Right atrium auricular region (tissue), 2 donors: Measurements from ENCODE around the gene RGSL1. TPM values are rescaled to one million over a fixed set of nuclear protein-coding genes. Genes with fewer than 3 reads are reported as not detected.

Experiments
- DNase-seq: peaks from one replicate; pipeline ENCODE4 v3.0.0-alpha.2; 2019; ENCODE audit warnings: low spot score
- H3K27ac ChIP-seq, 2 donors: fragments of 200-600 bp; sonication (generic); 1 replicate in 1 of 2; 2 replicates in 1 of 2; pipeline ENCODE4 v1.5.1; 2016 to 2019
- H3K27me3 ChIP-seq, 2 donors: fragments of 200-600 bp; sonication (generic); one replicate each; pipeline versions ENCODE4 v1.5.1 to v1.6.0; 2017 to 2019
- H3K36me3 ChIP-seq: fragments of 200-600 bp; sonication (generic); one replicate; pipeline ENCODE4 v1.5.1; 2016
- H3K4me1 ChIP-seq, 2 donors: fragments of 200-600 bp; sonication (generic); one replicate each; pipeline versions ENCODE4 v1.5.1 to v1.6.0; 2017 to 2019
- H3K4me3 ChIP-seq, 2 donors: fragments of 200-600 bp; sonication (generic); 1 replicate in 1 of 2; 2 replicates in 1 of 2; pipeline ENCODE4 v1.5.1; 2017 to 2019; ENCODE audit warnings: mild to moderate bottlenecking in 1 of 2, moderate library complexity in 1 of 2
- H3K9me3 ChIP-seq, 2 donors: fragments of 200-600 bp; sonication (generic); one replicate each; pipeline ENCODE4 v1.5.1; 2019
- total RNA-seq, 2 donors: library from RNA; depleted of rRNA; stranded (reverse); fragments of >200 nt; gene quantifications; one replicate each; pipeline ENCODE4 v1.1.0, GENCODE V29; 2016
- TF ChIP-seq, protein P1 (sequence below), 2 donors: fragments of 200-600 bp; sonication (generic); IDR thresholded peaks; one replicate each; pipeline ENCODE4 v1.5.1; 2019; ENCODE audit warnings: antibody characterized with exemption in 2 of 2

The RGSL1 gene
- total RNA-seq, 2 donors from 2014 or later: not detected

DNA sequence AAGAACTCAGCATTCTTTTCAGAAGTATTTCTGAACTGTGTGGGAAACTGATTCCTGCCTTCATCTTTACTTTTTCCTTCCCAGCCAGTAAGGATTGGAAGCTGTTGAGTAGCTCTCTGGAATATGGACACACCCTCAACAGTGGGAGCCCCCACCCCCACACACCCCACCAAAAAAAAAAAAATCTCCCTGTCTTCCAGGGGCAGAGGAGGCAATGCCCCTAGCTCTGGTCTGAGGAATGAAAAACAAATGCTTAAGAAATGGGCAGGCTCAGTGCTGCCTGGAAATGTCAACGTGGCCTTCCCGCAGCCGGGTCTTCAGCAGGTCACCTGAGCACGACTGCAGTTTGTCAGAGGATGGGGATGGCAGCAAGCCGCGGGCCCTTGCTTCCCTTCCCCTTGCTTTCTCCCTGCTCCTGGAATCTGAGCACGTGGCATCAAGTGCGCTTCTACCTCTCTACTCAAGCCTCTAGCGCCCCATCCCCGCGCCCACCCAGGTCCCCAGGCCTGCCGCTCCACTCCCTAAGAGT, 153.8 kb downstream of the RGSL1 start:
- DNase-seq: no peak
- peak overlapping the region; percentile 42 to 58 for H3K4me3 ChIP-seq
- TF ChIP-seq, protein P1, sequence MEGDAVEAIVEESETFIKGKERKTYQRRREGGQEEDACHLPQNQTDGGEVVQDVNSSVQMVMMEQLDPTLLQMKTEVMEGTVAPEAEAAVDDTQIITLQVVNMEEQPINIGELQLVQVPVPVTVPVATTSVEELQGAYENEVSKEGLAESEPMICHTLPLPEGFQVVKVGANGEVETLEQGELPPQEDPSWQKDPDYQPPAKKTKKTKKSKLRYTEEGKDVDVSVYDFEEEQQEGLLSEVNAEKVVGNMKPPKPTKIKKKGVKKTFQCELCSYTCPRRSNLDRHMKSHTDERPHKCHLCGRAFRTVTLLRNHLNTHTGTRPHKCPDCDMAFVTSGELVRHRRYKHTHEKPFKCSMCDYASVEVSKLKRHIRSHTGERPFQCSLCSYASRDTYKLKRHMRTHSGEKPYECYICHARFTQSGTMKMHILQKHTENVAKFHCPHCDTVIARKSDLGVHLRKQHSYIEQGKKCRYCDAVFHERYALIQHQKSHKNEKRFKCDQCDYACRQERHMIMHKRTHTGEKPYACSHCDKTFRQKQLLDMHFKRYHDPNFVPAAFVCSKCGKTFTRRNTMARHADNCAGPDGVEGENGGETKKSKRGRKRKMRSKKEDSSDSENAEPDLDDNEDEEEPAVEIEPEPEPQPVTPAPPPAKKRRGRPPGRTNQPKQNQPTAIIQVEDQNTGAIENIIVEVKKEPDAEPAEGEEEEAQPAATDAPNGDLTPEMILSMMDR (IDR thresholded peaks at IDR 0.05): no peak
- H3K27me3 ChIP-seq: no peaks in the 10 kb centered on the region
- H3K27ac ChIP-seq: peak overlapping the region in 1 of 2 donors; percentile 65
- peaks cover 0 to 21% of the 10 kb centered on the region in 2 donors for H3K4me1 ChIP-seq
- no peaks in the 10 kb centered on the region for H3K9me3 ChIP-seq
- no peaks in the 10 kb centered on the region for H3K36me3 ChIP-seq

DNA sequence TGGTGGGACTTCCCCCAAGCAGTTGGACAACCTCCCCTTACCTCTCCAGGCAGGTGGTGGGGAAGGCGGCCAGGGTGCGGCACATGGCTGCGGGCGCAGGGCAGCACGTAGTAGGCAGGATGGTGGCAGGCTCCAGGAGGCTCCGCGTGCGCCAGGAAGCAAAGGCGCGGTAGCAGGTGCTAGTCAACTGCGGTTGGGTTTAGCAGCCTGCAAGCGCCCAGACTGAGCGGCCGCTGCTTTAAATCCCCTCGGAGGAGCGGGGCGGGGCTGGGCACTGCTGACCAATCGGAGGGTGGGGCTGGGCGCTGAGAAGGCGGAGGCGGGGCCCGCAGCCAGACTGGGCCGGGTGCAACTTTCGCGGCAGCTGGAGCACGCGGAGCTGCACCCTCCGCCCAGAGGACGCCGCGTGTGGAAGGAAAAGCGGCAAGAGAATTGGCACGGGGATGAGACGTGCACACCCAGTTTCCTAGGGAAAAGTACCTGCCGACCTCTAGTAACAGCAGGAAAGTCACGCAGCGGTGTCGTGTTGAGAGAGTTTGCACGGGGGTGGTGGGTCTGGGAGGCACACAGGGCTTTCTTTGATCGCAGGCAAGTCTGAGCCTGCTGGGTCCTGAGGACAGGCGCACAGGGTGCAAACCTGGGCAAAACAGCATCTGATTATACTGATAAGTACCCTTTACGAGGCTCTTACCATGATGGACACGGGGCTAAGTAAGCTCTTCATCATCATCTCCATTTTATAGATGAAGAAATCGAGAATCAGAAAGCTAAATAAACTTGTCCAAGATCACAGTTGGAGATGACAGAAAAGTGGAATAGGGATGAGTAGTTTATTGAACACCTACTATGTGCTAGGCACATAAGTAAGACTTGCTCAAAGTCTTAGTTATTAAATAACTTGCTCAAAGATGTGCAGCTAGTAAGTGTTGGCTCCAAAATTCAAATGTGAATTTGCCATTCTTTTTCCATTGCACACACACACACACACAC, 154.5 kb downstream of the RGSL1 start, which contains the start of gene RGS16:
Gene RGS16, minus strand, starts transcription at position 215 of the 990 bp plus-strand sequence. Its CDS starts 130 bp downstream, at position 85.
- DNase-seq: peak; percentile 93
- TF ChIP-seq, protein P1 (IDR thresholded peaks at IDR 0.05): peak in 1 of 2 donors; percentile 22
- H3K36me3 ChIP-seq: no peaks in the 10 kb centered on the region
- peak within 1 kb of the TSS; percentile 27 to 65 for H3K27ac ChIP-seq
- H3K4me1 ChIP-seq: peaks cover 0 to 21% of the 10 kb centered on the region in 2 donors
- H3K27me3 ChIP-seq: no peaks in the 10 kb centered on the region
- no peaks in the 10 kb centered on the region for H3K9me3 ChIP-seq
- H3K4me3 ChIP-seq: peak within 1 kb of the TSS; percentile 42 to 58

DNA sequence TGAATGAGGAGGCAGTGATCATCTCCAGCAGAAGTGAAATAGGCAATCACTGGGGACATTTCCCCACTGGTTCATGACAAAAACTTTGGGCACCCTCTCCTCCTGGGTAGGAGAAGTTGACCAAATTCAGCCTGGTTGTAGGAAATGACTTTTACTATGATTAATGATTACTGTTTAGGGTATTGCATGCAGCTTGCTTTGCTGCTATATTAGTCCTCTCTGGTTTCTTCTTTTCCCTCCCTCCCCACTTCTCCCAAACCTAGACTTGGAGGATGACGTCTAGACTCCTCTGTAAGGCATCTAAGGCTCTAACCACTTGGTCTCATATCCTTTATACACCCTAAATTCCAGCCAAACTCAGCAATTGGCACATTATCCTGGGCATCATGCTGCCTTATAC, 157.6 kb downstream of the RGSL1 start:
- peaks cover 0 to 12% of the 10 kb centered on the region in 2 donors for H3K4me1 ChIP-seq
- no peaks in the 10 kb centered on the region for H3K9me3 ChIP-seq
- DNase-seq: no peak
- TF ChIP-seq, protein P1 (IDR thresholded peaks at IDR 0.05): no peak
- H3K36me3 ChIP-seq: no peaks in the 10 kb centered on the region
- no peak overlapping the region for H3K4me3 ChIP-seq
- H3K27ac ChIP-seq: no peak overlapping the region
- H3K27me3 ChIP-seq: no peaks in the 10 kb centered on the region

DNA sequence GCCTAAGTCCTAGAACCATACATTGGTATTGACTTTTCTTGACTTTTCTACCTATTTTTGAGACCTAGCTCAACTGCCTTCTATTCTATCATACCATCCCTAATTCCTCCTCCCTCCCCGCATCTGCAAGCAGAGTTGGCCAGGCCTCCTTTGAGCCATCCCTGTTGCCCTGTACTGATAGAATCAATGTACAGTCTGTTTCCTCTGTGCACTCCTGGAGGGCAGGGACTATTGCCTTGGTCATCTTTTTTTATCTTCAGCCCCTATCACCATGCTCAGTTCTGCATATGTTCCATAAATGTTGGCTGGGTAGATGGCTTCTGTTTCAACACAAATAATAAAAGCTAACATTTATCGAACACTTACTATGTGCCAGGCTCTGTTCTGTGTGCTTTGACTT, 158.3 kb downstream of the RGSL1 start:
- DNase-seq: no peak
- Histone ChIP-seq H3K9me3 (no peaks in the 10 kb centered on the region), H3K36me3 (no peaks in the 10 kb centered on the region), H3K4me3 (no peak overlapping the region), H3K27me3 (no peaks in the 10 kb centered on the region), H3K4me1 (peaks cover 0 to 12% of the 10 kb centered on the region in 2 donors), H3K27ac (no peak overlapping the region)
- TF ChIP-seq, protein P1 (IDR thresholded peaks at IDR 0.05): no peak

DNA sequence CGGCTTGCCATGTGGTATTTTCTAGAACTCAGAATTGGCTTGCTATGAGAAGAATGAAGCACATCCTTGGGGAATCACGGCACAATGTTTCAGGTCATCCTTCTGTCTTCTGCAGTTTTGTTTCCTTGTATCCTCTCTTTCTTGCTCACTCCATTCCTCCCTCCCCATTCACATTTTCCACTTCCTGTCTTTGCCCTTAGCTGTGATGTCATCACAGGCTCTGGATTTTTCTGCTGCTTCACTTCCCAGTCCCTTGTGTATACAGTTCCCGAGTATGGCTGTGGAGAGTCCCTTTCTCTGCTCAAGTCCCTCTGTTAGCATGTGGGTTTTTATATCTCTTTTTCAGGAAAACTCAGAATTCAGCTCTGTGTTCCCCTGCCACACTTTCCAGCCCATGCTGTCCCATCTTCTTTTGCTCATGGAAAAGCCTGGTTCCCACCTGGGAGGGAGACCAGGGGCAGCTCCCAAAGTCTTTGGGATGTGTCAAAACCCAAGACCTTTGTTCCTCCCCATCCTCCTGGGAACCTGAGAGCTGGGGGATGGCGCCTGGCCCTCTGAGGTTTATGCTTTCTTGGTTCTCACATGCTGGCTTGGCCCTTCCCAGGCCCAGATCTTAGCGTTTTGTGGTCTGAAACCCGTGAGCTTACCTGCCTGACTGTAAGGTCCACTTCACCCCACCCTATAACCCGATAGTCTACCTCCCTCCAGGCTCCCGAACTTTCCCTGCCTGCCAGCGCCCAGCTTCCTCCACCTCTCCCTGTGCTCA, 159.1 kb downstream of the RGSL1 start:
- no peak overlapping the region for H3K27ac ChIP-seq
- H3K4me3 ChIP-seq: no peak overlapping the region
- no peak for DNase-seq
- TF ChIP-seq, protein P1 (IDR thresholded peaks at IDR 0.05): no peak
- H3K4me1 ChIP-seq: peaks cover 0 to 11% of the 10 kb centered on the region in 2 donors
- no peaks in the 10 kb centered on the region for H3K36me3 ChIP-seq
- no peaks in the 10 kb centered on the region for H3K27me3 ChIP-seq
- H3K9me3 ChIP-seq: no peaks in the 10 kb centered on the region

Other genes starting within 250 kb of the RGSL1 start
- 100 to 1,000 TPM; 381 to 632 TPM for gene GLUL, start 58.4 kb upstream of the RGSL1 start, total RNA-seq
- gene TEDDM1, start 49.5 kb upstream of the RGSL1 start, total RNA-seq: not detected
- 1 to 10 TPM; 2.0 to 4.5 TPM for gene RNASEL, start 139.1 kb downstream of the RGSL1 start, total RNA-seq
- 1 to 10 TPM; 1.4 to 2.2 TPM for gene RGS16, start 154.2 kb downstream of the RGSL1 start, total RNA-seq
- gene RGS8, start 234.4 kb downstream of the RGSL1 start, total RNA-seq: under 1 TPM in 1 of 2 donors, not detected in 1; 0.31 TPM